Kasumi-1 (cell line): Measurements from ENCODE around the gene MRFAP1.

Source experiments
- DNase-seq, 2 experiments: peaks; one replicate each; lab custom pipeline; 2025; lab: John Stamatoyannopoulos, UW

Gene MRFAP1

GRCh38 chr4:6640292-6641163, at the start of gene MRFAP1:
MRFAP1 (plus strand) TSS chr4:6640685; CDS start chr4:6640863, 178 bp downstream.
- DNase-seq: peak; percentile 93 to 94

- DNase-seq: no peak
These were observed 49.2 kb upstream of the MRFAP1 start for GRCh38 chr4:6591313-6591712.

- DNase-seq: no peak
These were observed 48.7 kb upstream of the MRFAP1 start for GRCh38 chr4:6591781-6592180.

- DNase-seq: no peak
These were observed 47.5 kb upstream of the MRFAP1 start for GRCh38 chr4:6592804-6593563.

- no peak for DNase-seq
These were observed 46.1 kb upstream of the MRFAP1 start for GRCh38 chr4:6594341-6594740.

GRCh38 chr4:6594826-6595355, 45.6 kb upstream of the MRFAP1 start:
- no peak for DNase-seq

GRCh38 chr4:6595897-6596537, 44.5 kb upstream of the MRFAP1 start:
- DNase-seq: no peak

- DNase-seq: no peak
These were observed 43.5 kb upstream of the MRFAP1 start for GRCh38 chr4:6596948-6597347.

- no peak for DNase-seq
These were observed 42.4 kb upstream of the MRFAP1 start for GRCh38 chr4:6598127-6598526.

GRCh38 chr4:6598641-6599040, 41.8 kb upstream of the MRFAP1 start:
- no peak for DNase-seq

- DNase-seq: no peak
These were observed 38.7 kb upstream of the MRFAP1 start for GRCh38 chr4:6601661-6602250.

- no peak for DNase-seq
These were observed 38.2 kb upstream of the MRFAP1 start for GRCh38 chr4:6602289-6602688.

GRCh38 chr4:6603128-6603527, 37.4 kb upstream of the MRFAP1 start:
- DNase-seq: no peak

GRCh38 chr4:6605114-6605513, 35.4 kb upstream of the MRFAP1 start:
- no peak for DNase-seq

- no peak for DNase-seq
These were observed 34.9 kb upstream of the MRFAP1 start for GRCh38 chr4:6605605-6606004.

- DNase-seq: no peak
These were observed 33.8 kb upstream of the MRFAP1 start for GRCh38 chr4:6606465-6607235.

GRCh38 chr4:6607368-6608055, 33.0 kb upstream of the MRFAP1 start:
- DNase-seq: no peak

GRCh38 chr4:6608758-6609414, 31.6 kb upstream of the MRFAP1 start:
- DNase-seq: peak in 1 of 2 experiments; percentile 1

GRCh38 chr4:6609415-6610079, 30.9 kb upstream of the MRFAP1 start:
- DNase-seq: no peak
